NOMO-1 treated with DMSO at 0.1 percent for 48 hours (cell line): Measurements from ENCODE around the gene ADAMTSL5.
"Not testable (repeated sequence)": the region's sequence is repeated elsewhere in the genome, so short reads cannot be mapped to it uniquely, and the experiment has no call there.

Experiments used
- DNase-seq: peaks from one replicate; lab custom pipeline; 2025; ENCODE audit not compliant: unreplicated experiment; lab: John Stamatoyannopoulos, UW

Gene ADAMTSL5

DNA sequence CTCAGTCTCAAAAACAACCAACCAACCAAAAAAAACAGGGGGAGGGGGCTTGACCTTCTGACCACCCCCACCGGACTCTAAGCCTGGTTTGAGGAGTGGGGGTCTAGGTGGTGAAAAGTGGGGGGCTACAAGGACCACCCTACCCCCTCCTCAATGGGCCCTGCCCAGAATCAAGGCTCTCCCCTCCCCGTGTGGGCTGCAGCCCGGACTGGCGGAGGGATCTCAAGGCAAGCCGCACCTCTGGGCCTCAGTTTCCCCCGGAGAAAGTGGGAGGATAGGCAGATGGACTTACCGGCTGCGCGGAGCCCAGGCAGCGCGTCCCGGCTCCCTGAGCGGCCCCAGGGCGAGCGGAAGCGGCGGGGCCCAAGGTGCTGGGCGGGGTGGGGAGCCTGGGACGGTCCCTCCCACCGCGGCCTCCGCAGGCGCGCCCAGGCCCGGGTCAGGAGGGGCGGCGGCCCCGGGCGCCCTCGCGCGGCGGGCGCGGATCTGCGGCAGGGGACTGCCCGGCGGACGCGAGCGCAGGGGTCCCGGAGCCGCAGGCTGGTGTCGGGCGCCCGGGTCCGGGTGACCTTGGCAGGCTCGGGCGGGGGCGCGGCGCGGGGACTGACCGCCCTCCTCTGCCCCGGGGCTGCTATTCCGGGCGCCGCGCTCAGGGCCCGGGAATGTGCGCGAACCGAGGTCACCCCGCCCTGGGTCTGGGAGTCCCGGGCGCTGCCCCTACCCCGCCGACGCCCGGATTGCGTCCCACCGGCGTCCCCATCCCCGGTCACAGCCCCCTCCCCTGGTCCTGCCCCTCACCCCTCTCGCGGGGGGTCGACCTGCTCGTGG is at the start of gene ADAMTSL5:
TSS of gene ADAMTSL5 (minus strand) at position 349 of the 828 bp plus-strand sequence. CDS start 2,076 bp downstream, outside the sequence.
- DNase-seq = peak; percentile 70

DNA sequence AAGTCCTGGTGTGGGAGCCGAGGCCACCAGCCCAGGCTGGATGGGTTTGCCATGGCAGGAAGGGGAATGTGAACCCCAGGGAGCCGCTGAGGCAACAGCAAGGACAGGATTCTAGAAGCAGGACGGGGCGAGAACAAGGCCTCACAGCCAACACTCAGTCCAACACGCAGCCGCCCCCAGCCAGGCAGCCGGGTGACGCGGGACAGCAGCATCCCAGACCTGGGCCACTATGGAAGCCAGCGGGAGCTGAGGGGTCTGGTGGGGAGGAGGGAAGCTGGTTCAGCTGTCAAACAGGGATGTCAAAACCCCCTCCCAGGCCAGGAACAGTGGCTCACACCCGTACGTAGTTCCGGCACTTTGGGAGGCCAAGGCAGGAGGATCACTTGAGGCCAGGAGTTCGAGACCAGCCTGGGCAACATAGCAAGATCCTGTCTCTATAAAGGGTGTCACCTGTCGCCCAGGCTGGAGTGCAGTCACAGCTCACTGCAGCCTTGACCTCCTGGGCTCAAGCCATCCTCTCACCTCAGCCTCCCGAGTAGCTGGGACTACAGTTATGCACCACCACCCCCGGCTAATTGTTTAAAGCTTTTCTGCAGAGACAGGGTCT is 48.5 kb upstream of the ADAMTSL5 start:
- DNase-seq = no peak

DNA sequence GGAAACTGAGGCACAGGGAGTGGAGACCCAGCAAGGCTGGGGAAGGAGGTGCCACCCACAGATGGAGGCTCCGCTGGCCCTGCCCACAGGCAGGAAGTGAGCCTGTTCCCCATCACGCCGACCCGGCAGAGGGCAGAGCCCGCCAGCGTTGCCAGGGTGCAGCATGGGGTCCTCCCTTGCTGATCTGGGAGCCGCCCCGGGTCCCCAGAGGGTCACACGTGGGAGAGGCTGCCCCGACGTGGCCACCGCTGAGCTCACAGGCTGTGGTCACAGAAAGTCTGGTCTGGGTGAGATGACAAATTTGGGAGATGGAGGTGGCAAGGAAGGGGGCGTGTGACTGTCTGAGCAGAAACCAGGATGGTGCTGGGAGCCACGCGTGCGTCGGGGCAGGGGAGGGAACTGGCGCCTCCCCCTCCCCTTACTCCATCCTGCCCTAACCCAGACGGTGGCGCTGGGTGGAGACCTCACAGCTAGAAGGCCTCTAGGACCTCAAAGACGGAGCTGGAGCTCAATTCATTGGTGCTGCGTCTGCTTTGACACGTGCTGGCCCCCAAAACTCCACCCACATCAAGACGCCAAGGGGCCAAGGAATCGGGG is 47.6 kb upstream of the ADAMTSL5 start:
- DNase-seq = no peak

DNA sequence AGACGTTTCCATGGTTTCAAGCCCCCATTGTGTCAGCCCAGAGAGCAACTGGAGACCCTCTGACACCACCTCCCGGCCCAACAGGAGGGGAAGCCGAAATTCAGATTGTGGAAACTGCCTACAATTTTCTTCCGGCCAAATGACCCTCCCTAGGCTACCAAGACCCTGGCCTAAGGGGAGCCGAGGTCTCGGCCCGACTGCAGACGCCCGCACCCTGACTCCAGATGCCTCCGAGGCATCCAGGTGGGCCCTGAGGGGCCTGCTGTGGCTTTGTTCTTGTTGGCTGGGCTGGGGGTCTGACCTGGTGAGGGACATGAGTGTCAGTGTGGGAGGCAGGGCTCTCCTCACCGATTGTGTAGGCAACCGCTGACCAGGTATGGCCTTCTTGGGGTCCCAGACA is 45.7 kb upstream of the ADAMTSL5 start:
- DNase-seq = no peak

DNA sequence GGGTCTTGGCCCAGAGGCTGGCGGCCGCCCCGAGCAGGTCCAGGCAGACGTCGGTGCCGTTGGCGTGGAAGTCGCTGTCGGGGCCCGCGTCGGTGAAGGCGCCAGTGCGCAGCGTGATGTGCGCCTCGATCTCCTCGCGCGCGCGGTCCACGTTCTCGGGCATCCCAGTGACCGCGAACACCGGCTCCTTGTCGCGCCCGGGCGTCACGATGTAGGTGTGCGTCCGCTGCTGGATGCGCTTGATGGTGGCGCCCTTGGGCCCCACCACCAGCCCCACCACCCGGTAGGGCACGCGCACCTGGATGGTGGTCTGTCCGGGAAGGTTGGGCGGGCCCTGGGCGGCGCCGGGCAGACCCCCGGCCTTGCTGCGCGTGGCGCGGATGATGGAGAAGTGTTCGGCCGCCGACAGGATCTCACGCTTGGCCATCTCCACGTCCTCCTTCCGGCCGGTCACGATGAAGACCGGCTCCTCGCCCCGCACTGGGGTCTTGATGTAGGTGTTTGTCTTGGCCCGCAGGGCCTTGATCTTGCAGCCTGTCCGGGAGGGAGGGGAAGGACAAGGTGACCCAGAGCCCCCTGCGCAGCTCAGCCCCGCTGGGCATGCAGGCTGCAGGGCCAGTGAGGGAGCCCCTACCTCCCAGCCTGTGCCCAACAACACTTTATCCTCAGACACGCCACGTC is 43.7 kb upstream of the ADAMTSL5 start:
- no peak for DNase-seq

GRCh38 chr19:1555487-1556389 is 42.9 kb upstream of the ADAMTSL5 start:
- no peak for DNase-seq

- no peak for DNase-seq
Measured at GRCh38 chr19:1554968-1555367, 42.1 kb upstream of the ADAMTSL5 start.

DNA sequence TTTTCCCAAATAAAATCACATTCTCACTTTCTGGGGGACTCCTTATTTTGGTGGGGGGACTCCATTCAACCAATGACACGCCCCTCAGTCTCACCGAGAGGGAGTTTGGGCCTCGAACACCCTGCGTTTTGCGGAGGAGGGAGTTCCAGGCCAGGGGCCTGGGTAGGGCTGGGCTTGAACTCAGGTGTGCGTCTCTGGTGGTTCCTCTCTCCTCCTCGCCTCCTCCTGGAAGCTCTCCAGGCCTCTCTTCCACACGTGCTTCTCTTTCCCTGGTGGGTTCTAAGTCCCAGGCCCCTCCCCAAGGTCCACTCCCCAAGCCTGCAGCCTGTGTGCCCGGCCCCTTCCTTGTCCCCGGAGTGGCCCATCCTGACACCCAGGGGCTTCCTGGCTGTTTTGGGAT is 40.6 kb upstream of the ADAMTSL5 start:
- no peak for DNase-seq

DNA sequence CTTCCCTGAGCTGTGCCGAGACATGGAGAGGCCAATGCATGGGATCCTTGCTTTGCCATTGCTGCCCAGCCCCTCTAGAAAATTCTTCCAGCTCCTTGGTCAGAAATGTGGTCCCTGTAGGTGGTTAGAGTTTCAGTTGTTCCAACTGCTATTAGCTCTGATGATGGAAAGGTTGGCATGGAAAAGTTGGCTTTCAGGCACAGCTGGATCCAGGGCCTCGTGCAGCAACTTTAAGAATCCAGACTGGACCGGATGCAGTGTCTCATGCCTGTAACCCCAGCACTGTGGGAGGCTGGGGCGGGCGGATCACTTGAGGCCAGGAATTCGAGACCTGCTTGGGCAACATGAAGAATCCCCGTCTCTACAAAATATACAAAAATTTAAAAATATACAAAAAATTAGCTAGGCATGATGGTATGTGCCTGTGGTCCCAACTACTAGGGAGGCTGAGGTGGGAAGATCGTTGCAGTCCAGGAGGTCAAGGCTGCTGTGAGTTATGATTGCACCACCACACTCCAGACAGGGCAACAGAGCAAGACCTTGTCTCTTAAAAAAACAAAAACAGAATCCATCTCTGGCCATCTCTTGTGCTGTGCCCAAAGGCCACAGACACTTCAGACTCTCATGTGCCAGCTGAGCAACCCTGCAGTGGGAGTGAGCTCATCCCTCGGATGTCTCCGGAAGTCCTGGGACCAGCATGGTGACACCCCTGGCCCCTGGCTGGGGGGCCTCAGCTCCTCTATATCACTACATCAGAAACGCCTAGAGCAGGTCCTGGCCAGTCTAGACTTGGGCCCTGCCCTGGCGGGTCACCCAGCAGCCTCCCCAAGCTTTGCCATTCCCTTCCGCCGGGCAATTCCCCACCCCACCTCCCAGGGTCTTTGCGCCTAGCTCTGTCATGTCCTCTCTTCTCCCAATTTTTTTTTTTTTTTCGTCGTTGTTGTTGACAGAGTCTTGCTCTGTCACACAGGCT is 38.5 kb upstream of the ADAMTSL5 start:
- no peak for DNase-seq

GRCh38 chr19:1549332-1549945 is 36.6 kb upstream of the ADAMTSL5 start:
- DNase-seq = no peak

DNA sequence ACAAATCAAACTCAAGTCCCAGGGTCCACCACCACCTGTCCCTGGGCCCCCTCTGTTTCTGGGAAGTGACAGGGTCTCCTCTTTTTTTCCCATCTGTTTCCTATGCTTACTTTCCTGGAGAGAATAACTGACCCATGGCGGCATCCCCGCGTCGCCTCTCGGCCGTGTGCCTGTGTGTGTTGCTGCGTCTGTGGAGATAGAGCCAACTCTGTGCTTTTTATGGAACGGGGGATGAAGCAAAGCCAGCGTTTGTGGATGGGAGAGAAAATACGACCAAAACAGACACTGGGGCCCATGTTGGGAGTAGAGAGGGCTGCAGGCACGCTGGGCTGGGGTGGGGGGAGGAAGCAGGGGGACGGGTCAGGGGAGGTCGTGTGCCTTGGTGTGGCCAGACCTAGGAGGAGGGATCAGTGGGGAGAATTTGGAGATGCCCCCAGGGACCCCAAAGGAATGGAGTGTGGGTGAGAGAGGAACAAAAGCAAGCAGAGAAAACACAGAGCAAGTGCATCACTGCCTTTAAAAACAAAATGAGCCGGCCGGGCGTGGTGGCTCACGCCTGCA is 27.6 kb upstream of the ADAMTSL5 start:
- no peak for DNase-seq

- not testable (repeated sequence) for DNase-seq
Measured at GRCh38 chr19:1539749-1540148, 26.9 kb upstream of the ADAMTSL5 start.

DNA sequence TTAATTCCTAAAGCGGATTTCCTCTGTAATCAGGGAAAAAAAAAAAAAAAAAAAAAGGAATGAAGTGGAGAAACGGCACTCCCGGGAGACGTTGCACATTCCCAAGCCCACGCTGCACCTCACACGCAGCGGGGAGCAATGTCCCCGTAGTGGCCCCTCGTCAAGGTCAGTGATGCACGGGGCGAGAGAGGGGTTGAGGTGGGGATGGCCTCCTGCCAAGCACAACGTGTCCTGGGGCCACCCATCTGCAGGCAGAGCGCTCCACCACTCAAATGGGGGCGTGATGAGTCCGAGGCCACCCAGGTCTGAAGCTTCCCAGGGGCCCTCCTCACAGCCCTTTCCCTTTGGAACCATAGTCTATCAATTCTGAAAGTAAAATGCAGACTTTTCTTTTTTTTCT is 26.2 kb upstream of the ADAMTSL5 start:
- no peak for DNase-seq

DNA sequence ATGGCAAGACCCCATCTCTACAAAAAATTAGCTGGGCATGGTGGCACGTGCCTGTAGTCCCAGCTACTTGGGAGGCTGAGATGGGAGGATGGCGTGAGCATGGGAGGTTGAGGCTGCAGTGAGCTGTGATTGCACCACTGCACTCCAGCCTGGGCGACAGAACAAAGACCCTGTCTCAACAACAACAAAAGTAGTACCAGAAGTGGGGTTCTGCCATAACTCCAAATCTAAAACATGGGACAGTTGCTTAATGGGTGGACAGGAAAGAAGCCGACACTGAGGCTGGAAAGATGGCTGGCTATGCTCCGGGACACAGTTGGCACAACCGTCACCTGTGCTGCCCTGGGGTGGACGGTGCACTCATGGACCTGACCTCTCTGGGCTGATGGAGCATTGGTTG is 22.9 kb upstream of the ADAMTSL5 start:
- DNase-seq = not testable (repeated sequence)

DNA sequence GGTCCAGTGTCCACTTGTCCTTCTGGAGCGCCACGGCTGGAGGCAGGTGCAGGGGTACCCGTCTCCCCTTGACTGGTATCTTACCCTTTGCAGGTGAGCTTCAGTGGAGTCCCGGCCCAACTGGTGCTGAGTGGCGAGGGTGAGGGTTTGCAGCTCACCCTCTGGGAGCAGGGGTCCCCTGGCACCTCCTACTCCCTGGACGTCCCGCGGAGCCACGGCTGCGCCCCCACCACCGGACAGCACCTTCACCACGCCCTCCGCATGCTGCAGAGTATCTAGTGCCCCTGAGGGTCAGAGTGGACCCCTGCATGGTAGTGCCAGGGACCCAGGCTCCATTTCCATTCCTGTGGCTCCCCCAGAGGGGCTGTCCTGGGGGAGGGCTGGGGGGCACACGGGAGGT is 22.2 kb upstream of the ADAMTSL5 start:
- no peak for DNase-seq

GRCh38 chr19:1533510-1534150 is 20.8 kb upstream of the ADAMTSL5 start:
- DNase-seq = no peak

DNA sequence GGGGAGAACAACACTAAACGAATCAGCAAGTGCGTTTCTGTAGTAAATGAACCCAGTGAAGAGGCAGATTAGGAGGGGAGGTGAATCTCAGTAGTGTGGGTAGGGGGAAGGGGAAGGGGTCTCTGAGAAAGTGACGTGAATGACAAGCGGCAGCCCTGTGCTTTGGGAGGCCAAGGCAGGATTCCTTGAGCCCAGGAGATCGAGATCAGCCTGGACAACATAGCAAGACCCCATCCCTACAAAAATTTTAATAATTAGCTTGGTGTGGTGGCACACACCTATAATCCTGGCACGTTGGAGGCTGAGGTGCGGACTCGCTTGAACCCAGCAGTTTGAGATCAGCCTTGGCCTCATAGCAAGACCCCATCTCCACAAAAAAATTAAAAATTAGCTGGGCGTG is 19.2 kb upstream of the ADAMTSL5 start:
- no peak for DNase-seq

DNA sequence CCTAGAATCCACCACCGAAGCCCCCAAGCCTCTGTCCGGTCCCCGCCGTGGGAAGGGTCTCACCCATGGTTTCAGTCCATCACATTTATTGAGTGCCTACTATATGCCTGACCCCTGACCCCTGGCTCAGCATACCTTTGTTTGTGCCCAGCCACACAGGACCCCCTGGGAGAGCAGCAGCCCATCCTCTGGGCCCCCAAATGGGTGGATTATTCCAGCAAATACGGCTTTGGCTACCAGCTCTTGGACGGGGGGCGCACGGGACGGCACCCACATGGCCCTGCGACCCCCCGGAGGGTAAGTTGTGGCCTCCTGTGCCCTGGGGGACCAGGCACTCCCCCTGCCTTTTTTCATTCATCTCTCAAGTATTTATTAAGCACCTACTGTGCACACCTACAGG is 18.8 kb upstream of the ADAMTSL5 start:
- DNase-seq = no peak
